ENCODE results near the gene RRP7A.

GRCh38 chr22:42511401-42511891, 8.2 kb downstream of the RRP7A start:
- no peak for TF ChIP-seq CTCF (IDR thresholded peaks at IDR 0.05)
- TF ChIP-seq POLR2A (IDR thresholded peaks at IDR 0.05): no peak

Measured in esophagus squamous epithelium (tissue), 4 donors.